ENCODE data around the gene MYO1E. TPM values are rescaled to one million over a fixed set of nuclear protein-coding genes. Genes with fewer than 3 reads are reported as not detected.

Gene MYO1E
- total RNA-seq, 2 experiments from 2014 or later = 20.3 to 22.7 TPM

- H3K36me3 Mint-ChIP-seq (ENCODE audit: low read depth) = no peaks in the 10 kb centered on the region
- no peak for TF ChIP-seq CTCF (IDR thresholded peaks at IDR 0.05)
- POLR2A ChIA-PET = no interaction called here
- DNase-seq (no peak), ATAC-seq (no peak)
- no peaks in the 10 kb centered on the region for H3K4me1 Mint-ChIP-seq (ENCODE audit: low read depth)
- CTCF ChIA-PET = interaction anchor here (1.2 kb wide), 1 partner anchor 25 kb away, joined by 4 read pairs; no protein-coding TSS in a partner anchor
- H3K4me3 Mint-ChIP-seq = no peak overlapping the region
- peaks cover 5% of the 10 kb centered on the region for H3K27me3 Mint-ChIP-seq
- intact Hi-C loops (cut with micrococcal nuclease) = no loop called here
- H3K27ac Mint-ChIP-seq = no peak overlapping the region
- H3K9me3 Mint-ChIP-seq = no peaks in the 10 kb centered on the region
Measured at GRCh38 chr15:59221511-59222505, 150.9 kb downstream of the MYO1E start.

GRCh38 chr15:59218710-59219109 is 154.0 kb downstream of the MYO1E start:
- Mint-ChIP-seq H3K4me3 (no peak overlapping the region), H3K9me3 (no peaks in the 10 kb centered on the region), H3K4me1 (ENCODE audit: low read depth) (no peaks in the 10 kb centered on the region), H3K36me3 (ENCODE audit: low read depth) (no peaks in the 10 kb centered on the region), H3K27me3 (no peaks in the 10 kb centered on the region), H3K27ac (no peak overlapping the region)
- ATAC-seq (no peak), DNase-seq (no peak)
- intact Hi-C loops (cut with micrococcal nuclease) = no loop called here
- POLR2A ChIA-PET = interaction anchor here (1.4 kb wide), 1 partner anchor 11 kb away, joined by 4 read pairs; no protein-coding TSS in a partner anchor
- no peak for TF ChIP-seq CTCF (IDR thresholded peaks at IDR 0.05)
- CTCF ChIA-PET = no interaction called here

GRCh38 chr15:59217876-59218498 is 154.7 kb downstream of the MYO1E start:
- CTCF ChIA-PET = interaction anchor here (1.1 kb wide), 1 partner anchor 9 kb away, joined by 3 read pairs; no protein-coding TSS in a partner anchor
- Mint-ChIP-seq H3K27ac (no peak overlapping the region), H3K4me1 (ENCODE audit: low read depth) (no peaks in the 10 kb centered on the region), H3K9me3 (no peaks in the 10 kb centered on the region), H3K36me3 (ENCODE audit: low read depth) (no peaks in the 10 kb centered on the region), H3K4me3 (no peak overlapping the region), H3K27me3 (no peaks in the 10 kb centered on the region)
- intact Hi-C loops (cut with micrococcal nuclease) = no loop called here
- no peak for DNase-seq
- POLR2A ChIA-PET = interaction anchor here (1.4 kb wide), 1 partner anchor 10 kb away, joined by 4 read pairs; no protein-coding TSS in a partner anchor
- ATAC-seq = no peak
- no peak for TF ChIP-seq CTCF (IDR thresholded peaks at IDR 0.05)

GRCh38 chr15:59216911-59217310 is 155.8 kb downstream of the MYO1E start:
- H3K27me3 Mint-ChIP-seq = peaks cover 5% of the 10 kb centered on the region
- no peaks in the 10 kb centered on the region for H3K4me1 Mint-ChIP-seq (ENCODE audit: low read depth)
- H3K4me3 Mint-ChIP-seq = no peak overlapping the region
- intact Hi-C loops (cut with micrococcal nuclease) = no loop called here
- no peaks in the 10 kb centered on the region for H3K36me3 Mint-ChIP-seq (ENCODE audit: low read depth)
- ChIA-PET CTCF (no interaction called here), POLR2A (no interaction called here)
- ATAC-seq = no peak
- no peak for TF ChIP-seq CTCF (IDR thresholded peaks at IDR 0.05)
- no peaks in the 10 kb centered on the region for H3K9me3 Mint-ChIP-seq
- no peak overlapping the region for H3K27ac Mint-ChIP-seq
- DNase-seq = no peak

- H3K9me3 Mint-ChIP-seq = no peaks in the 10 kb centered on the region
- ChIA-PET CTCF (no interaction called here), POLR2A (no interaction called here)
- intact Hi-C loops (cut with micrococcal nuclease) = no loop called here
- no peaks in the 10 kb centered on the region for H3K4me1 Mint-ChIP-seq (ENCODE audit: low read depth)
- no peak for ATAC-seq
- no peak overlapping the region for H3K4me3 Mint-ChIP-seq
- DNase-seq = no peak
- no peaks in the 10 kb centered on the region for H3K36me3 Mint-ChIP-seq (ENCODE audit: low read depth)
- no peak for TF ChIP-seq CTCF (IDR thresholded peaks at IDR 0.05)
- H3K27ac Mint-ChIP-seq = no peak overlapping the region
- H3K27me3 Mint-ChIP-seq = peaks cover 5% of the 10 kb centered on the region
Measured at GRCh38 chr15:59210186-59210585, 162.5 kb downstream of the MYO1E start.

Data from activated CD8-positive, alpha-beta T cell treated with anti-CD3 and anti-CD28 coated beads for 36 hours (primary cell).